Smooth muscle cell of bladder (primary cell): ENCODE data around the gene LSM4. TPM values are rescaled to one million over a fixed set of nuclear protein-coding genes. Genes with fewer than 3 reads are reported as not detected.

ENCODE experiments used
- total RNA-seq: library from RNA; depleted of rRNA; stranded (reverse); fragments of >200 nt; gene quantifications from 2 replicates; pipeline ENCODE4 v1.2.3, GENCODE V29; 2014

The LSM4 gene
- 78.1 and 107 TPM in 2 replicates for total RNA-seq

GRCh38 chr19:18322759-18323460 is at the start of gene LSM4:
Gene LSM4 (minus strand): TSS chr19:18323076. CDS start chr19:18323020, 56 bp downstream.

DNA sequence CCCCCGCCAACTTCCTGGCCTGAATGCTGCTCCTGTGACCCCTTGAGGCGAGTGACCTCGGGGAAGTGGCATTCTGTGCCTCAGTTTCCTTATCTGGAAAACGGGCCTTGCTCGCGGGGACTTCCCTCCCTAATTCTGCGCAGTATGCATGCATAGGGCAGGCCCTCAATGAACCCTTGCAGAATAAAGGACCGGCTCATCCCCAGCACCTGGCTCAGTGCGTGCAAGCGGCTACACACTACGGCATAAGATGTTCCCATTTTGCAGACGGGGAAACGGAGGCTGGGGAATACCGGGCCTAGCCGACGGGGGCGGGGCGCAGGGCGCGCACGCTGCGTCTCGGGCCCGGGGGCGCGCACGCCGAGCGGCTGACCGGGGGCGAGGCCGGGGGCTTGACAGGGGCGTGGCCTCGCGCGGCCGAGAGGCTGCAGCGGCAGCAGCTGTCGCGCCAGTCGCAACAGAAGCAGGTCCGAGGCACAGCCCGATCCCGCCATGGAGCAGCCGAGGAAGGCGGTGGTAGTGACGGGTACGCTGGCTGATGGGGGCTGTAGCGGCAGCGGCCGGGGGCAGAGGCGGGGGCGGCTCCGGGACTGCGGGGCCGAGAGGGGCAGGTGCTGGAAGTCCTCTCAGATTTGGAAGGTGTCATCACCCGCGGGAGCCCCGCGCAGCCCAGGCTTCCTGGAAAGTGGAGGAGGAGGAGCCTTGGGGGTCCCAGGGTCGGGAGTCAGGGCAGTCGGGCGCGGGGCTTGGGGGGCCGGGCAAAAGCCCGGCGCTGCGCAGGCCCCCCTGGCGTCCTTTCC is 17.5 kb upstream of the LSM4 start, which contains the start of gene PGPEP1:
PGPEP1 (plus strand) TSS at position 409 of the 800 bp plus-strand sequence; CDS start at position 493, 84 bp downstream.

GRCh38 chr19:18281082-18282020 is 41.5 kb downstream of the LSM4 start, which contains the start of gene JUND:
Gene JUND (minus strand): TSS chr19:18281622. CDS start chr19:18281484, 138 bp downstream.

GRCh38 chr19:18274219-18274780 is 48.6 kb downstream of the LSM4 start, which contains the start of gene IQCN:
Gene IQCN (minus strand): TSS chr19:18274452. CDS start chr19:18269478, 4,974 bp downstream.

Other genes with a start within 250 kb of the LSM4 start
- gene IL12RB1, start 236.1 kb downstream of the LSM4 start, total RNA-seq, result 0.14 and 0.18 TPM in 2 replicates
- gene MAST3, start 225.3 kb downstream of the LSM4 start, total RNA-seq, result 1.8 and 2.5 TPM in 2 replicates
- 3.4 and 7.4 TPM in 2 replicates for gene PIK3R2, start 169.9 kb downstream of the LSM4 start, total RNA-seq
- 7.2 and 11.2 TPM in 2 replicates for gene IFI30, start 149.3 kb downstream of the LSM4 start, total RNA-seq
- gene MPV17L2, start 129.9 kb downstream of the LSM4 start, total RNA-seq, result 6.0 and 6.4 TPM in 2 replicates
- 2.4 and 3.1 TPM in 2 replicates for gene RAB3A, start 119.0 kb downstream of the LSM4 start, total RNA-seq
- 0.57 and 4.9 TPM in 2 replicates for gene PDE4C, start 96.6 kb downstream of the LSM4 start, total RNA-seq
- gene IQCN, start 48.6 kb downstream of the LSM4 start, total RNA-seq, result 0.14 and 0.28 TPM in 2 replicates
- 47.5 and 69.6 TPM in 2 replicates for gene JUND, start 41.5 kb downstream of the LSM4 start, total RNA-seq
- gene PGPEP1, start 17.5 kb upstream of the LSM4 start, total RNA-seq, result 33.1 and 44.2 TPM in 2 replicates
- gene GDF15, start 63.1 kb upstream of the LSM4 start, total RNA-seq, result 62.4 and 105 TPM in 2 replicates
- 0.14 and 0.28 TPM in 2 replicates for gene LRRC25, start 74.5 kb upstream of the LSM4 start, total RNA-seq
- gene SSBP4, start 96.3 kb upstream of the LSM4 start, total RNA-seq, result 32.9 and 45.6 TPM in 2 replicates
- gene ISYNA1, start 115.1 kb upstream of the LSM4 start, total RNA-seq, result 9.2 and 23.0 TPM in 2 replicates
- gene ELL, start 199.0 kb upstream of the LSM4 start, total RNA-seq, result 17.8 and 20.9 TPM in 2 replicates
- 256 and 265 TPM in 2 replicates for gene FKBP8, start 220.5 kb upstream of the LSM4 start, total RNA-seq
- 54.0 and 65.1 TPM in 2 replicates for gene KXD1, start 234.8 kb upstream of the LSM4 start, total RNA-seq
- 1,243 and 1,519 TPM in 2 replicates for gene UBA52, start 248.8 kb upstream of the LSM4 start, total RNA-seq